GM21381 (cell line): ENCODE data around the gene GDPGP1.
"Not testable (repeated sequence)": the region's sequence is repeated elsewhere in the genome, so short reads cannot be mapped to it uniquely, and the experiment has no call there.

Source experiments
- ATAC-seq: cut with Tn5 transposase; IDR thresholded peaks from one replicate; pipeline ENCODE4 v1.9.1; 2021; ENCODE audit warnings: mild to moderate bottlenecking, moderate library complexity; ENCODE audit not compliant: unreplicated experiment

The GDPGP1 gene, protein sequence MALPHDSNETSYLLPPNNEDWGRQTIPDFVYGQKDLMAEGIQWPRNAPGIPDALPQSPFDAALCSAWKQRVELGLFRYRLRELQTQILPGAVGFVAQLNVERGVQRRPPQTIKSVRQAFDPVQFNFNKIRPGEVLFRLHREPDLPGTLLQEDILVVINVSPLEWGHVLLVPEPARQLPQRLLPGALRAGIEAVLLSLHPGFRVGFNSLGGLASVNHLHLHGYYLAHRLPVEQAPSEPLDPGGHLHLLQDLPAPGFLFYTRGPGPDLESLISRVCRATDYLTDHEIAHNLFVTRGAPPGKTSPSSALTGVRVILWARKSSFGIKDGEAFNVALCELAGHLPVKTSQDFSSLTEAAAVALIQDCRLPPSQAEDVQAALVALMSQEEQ

GRCh38 chr15:90234096-90234988, at the start of gene GDPGP1:
TSS of gene GDPGP1 (plus strand) at chr15:90234209. CDS start at chr15:90240909, 6,700 bp downstream.
- peak; percentile 55 for ATAC-seq

DNA sequence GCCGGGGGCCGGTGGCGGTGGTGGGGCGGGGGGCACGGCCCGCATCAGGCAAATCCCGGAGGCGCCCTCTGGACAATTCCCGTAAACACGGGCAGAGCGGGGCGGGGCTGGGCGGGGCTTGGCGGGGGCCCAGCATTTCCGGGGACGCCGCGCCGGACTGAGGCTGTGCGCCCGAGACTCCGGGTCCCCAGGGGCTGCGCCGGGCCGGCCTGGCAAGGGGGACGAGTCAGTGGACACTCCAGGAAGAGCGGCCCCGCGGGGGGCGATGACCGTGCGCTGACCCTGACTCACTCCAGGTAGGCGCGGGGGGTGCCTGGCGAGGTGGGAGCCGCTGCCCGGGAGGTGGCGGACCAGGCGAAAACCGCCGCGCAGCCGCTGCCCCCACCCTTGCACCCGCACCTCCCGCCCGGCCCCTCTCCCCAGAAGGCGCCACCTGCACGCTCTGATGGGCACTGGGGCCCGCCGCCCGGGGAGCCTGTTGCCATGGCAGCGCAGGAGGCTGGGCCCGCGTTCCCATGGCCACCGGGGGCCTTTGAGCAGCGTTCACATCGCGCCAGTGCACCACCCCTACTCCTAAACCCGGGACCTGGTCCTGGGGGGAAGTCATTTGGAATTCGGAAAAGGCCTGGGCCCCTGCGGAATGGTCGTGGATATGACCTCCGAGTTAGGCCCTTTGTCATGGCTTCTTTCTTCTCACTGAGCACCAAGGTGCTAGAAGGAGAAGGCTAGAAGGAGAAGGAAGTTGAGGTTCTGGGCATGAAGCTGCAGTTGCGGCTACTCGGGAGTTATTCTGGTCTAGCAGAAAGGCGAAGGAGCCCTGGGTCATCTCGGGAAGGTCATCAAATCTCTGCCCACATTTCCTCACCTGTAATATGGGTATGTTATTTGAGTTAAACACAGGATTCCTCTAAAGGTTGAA, 49.0 kb upstream of the GDPGP1 start:
- ATAC-seq, result peak; percentile 71

- no peak for ATAC-seq
Observed at GRCh38 chr15:90187257-90187868, 46.6 kb upstream of the GDPGP1 start.

- not testable (repeated sequence) for ATAC-seq
Observed at GRCh38 chr15:90188065-90188464, 45.9 kb upstream of the GDPGP1 start.

DNA sequence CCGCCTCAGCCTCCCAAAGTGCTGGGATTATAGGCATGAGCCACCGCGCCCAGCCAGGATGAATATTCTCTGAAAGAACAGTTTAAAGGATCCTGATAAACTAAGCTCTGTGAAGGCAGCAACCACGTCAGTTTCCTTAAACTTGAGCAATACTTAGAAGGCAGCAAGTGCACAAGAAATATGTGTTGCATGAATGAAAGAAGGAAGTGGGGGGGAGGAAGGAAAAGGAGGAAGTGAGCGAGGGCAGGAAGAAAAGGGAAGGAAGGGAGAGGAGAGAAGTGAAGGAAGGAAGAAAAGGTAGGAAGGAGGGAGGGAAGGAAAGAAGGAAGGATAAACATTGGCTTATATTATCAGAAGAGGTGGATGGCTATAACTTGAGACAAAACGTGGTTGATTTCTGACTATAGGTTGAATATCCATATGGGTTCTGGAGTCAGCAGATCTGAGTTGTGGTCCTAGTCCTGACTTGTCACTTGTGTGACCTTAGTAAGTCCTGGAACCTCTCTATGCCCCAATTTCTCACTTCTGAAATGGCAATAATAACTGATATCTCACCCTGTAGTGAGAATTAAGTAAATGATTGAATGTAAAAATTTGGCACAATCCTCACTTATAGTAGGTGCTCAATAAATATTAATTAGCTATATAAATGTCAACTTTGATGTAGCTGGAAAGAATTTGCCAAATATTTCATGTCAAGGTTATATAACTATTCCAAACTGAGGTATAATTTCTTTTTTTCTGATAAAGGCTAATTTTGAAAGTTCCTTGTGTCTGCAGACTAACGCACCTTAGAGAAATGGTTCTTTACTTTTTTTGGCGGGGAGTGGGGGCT, 44.9 kb upstream of the GDPGP1 start:
- no peak for ATAC-seq

DNA sequence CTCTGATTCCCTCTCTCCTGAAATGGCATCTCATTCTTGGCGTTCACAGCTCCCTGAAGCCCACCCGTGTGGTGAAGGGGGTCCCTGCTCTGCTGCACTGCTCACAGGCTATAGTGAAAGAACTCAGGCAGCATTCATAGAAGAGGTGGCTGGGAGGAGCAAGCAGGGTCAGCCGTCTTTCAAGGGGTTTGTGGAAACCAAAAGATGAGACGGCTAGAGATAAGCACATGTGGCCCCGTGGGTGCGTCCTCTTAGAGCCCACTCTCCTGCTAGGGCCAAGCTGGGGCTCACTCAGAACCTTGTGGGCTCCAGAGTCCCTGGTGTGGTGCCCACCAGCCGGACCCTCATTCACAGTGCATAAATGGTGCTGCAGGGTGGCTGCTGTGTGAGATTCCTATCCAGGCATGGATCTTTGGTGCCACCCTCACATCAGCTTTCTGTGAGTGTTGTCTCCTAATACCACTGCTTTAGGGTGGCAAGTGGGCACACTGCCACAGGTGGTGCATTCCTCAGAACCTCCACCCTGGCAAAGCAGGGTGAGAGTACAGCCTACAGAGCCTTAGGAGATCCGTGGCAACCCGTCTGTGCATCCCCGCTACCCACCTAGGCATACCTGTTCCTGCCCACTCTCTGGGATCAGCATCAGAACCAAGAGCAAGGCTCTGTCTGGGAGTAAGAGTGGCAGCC, 44.1 kb upstream of the GDPGP1 start:
- ATAC-seq, result no peak

DNA sequence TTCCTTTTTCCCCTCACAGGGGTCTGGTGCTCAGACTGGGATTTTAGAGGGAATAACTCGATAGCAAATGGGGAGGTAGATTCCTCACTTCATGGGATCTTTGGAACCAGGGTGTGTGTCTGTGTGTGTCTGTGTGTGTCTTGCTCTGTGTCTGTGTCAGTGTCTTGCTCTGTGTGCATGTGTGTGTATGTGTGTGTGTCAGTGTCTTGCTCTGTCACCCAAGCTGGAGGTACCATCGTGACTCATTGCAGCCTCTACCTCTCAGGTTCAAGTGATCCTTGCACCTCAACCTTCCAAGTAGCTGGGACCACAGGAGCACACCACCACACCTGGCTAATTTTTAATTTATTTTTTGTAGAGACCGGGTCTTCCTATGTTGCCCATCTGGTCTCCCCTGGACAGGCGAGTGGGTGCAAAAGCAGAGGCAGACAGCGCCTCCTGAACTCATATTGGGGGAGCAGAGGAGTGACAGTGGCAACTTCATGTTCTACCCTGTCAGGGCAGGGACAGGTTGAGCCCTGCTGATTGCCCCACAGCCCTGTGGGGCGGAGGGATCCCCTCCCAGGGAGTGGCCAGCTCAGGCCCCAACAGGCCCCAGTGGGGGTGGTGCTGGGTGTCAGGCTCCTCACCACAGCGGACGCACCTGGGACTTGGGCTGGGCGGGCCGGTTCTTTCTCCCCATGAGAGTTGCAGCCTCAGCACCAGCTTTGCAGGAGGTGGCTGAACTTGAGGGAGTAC, 43.2 kb upstream of the GDPGP1 start:
- ATAC-seq, result peak; percentile 53

DNA sequence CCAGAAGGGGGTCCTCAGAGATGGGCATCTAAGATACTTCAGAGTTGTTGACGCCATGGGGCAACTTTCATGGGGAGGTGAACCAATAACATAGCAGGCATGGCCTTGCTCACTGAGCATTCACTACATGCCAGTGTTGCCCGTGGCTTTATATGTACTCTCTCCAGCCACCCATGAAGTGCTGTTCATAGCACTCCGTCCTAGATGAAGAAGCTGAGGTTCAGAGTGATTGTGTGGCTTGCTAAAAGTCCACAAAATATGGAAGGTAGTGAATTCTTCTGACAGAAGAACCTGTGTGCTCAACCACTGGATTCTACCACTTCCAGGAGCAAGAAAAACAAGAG, 42.7 kb upstream of the GDPGP1 start:
- ATAC-seq, result peak; percentile 21

GRCh38 chr15:90191794-90192509, 42.1 kb upstream of the GDPGP1 start:
- peak; percentile 55 for ATAC-seq

DNA sequence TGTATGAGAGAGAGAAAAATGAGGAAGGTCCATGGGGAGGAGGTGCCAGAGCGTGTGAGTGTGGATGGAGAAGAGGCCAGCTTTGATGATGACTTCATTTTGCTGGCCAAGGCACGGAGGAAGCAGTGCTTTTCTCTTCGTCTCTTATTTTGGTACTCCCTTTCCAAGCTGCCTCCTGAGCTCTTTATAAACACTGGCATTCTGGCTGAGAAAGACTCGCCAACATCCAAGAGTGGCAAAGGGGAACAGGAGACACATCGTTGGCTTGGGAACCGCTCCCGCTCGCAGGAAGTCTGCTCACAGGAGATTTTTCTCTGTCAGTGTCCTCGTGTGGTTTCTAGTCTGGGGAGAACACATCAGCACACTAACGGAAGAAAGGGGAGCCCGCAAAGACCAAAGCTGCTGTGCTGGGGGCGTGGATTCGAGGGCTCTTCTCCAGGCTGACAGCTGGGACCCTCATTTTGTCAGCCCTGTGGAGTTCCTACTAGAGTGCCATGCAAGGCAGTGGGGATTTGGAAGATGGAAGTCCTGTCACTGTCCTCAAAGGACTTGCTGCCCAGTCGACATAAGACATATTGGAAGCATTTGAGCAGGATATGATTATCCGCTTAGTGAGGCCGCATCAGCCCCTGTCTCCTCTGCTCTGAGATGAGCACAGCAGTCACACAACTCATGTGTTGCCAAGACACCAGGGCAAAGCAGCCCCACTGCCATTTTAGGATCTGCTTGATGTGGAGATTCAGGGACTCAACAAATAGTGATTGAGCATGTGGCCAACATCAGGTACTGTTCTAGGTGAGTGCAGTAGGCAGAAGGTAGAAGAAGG, 40.8 kb upstream of the GDPGP1 start:
- no peak for ATAC-seq

GRCh38 chr15:90194655-90195054, 39.4 kb upstream of the GDPGP1 start:
- no peak for ATAC-seq

GRCh38 chr15:90200534-90201129, 33.4 kb upstream of the GDPGP1 start:
- ATAC-seq, result peak; percentile 16

- peak; percentile 84 for ATAC-seq
Observed at GRCh38 chr15:90201130-90201943, 32.7 kb upstream of the GDPGP1 start, which contains the start of gene SEMA4B. TSS of gene SEMA4B (plus strand) at chr15:90201330. CDS start at chr15:90201579, 249 bp downstream.

DNA sequence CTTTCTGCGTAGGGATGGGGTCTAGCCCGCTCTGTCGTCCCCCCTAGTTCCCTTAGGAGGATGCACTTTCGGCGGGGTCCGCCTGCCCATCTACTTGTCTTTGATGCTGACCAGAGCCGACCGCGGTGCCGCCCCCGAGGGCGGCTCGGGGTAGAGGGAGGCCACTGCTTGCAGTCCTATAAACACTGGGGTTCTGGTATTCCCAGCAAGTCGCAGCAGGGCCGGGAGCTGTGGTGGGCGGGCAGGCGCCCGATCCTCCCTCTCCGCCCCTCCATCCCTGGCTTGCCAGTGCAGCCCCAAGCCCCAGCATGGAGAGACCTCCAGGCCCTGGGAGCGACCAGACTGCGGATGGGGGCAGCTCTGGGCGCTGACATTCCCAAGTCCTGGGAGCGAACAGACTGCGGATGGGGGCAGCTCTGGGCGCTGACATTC, 32.0 kb upstream of the GDPGP1 start:
- no peak for ATAC-seq

GRCh38 chr15:90202929-90203328, 31.1 kb upstream of the GDPGP1 start:
- no peak for ATAC-seq
